ENCODE measurements around the gene HDAC8. TPM values are rescaled to one million over a fixed set of nuclear protein-coding genes. Genes with fewer than 3 reads are reported as not detected.
"Not testable (repeated sequence)": the region's sequence is repeated elsewhere in the genome, so short reads cannot be mapped to it uniquely, and the experiment has no call there.

Gene HDAC8
- total RNA-seq, 4 donors from 2014 or later: 28.7 to 33.9 (median 30.0) TPM

GRCh38 chrX:72465889-72466288, 106.8 kb downstream of the HDAC8 start:
- H3K27me3 ChIP-seq: peaks cover 0 to 3% of the 10 kb centered on the region in 2 donors
- TF ChIP-seq POLR2A (IDR thresholded peaks at IDR 0.05) (no peak), EP300 (IDR thresholded peaks at IDR 0.05) (no peak), CTCF (IDR thresholded peaks at IDR 0.05) (no peak)
- WGBS, 2 donors: 63 to 71% methylated on average over 2 of the region's 2 CpGs
- H3K36me3 ChIP-seq: peaks cover 0 to 5% (median 0%) of the 10 kb centered on the region in 3 donors
- no peak for DNase-seq (ENCODE audit: low spot score in 2 of 2)
- H3K4me3 ChIP-seq: no peak overlapping the region
- no peak overlapping the region for H3K27ac ChIP-seq
- H3K4me1 ChIP-seq: peaks cover 0 to 6% (median 0%) of the 10 kb centered on the region in 4 donors
- H3K9me3 ChIP-seq: no peaks in the 10 kb centered on the region

- H3K27me3 ChIP-seq: peaks cover 0 to 3% of the 10 kb centered on the region in 2 donors
- H3K4me3 ChIP-seq: no peak overlapping the region
- peaks cover 0 to 6% (median 0%) of the 10 kb centered on the region in 4 donors for H3K4me1 ChIP-seq
- H3K9me3 ChIP-seq: no peaks in the 10 kb centered on the region
- peak; percentile 5 to 13 for DNase-seq (ENCODE audit: low spot score in 2 of 2)
- H3K27ac ChIP-seq: no peak overlapping the region
- TF ChIP-seq CTCF (IDR thresholded peaks at IDR 0.05) (no peak), EP300 (IDR thresholded peaks at IDR 0.05) (no peak), POLR2A (IDR thresholded peaks at IDR 0.05) (no peak)
- 25 to 58% methylated on average over 5 of the region's 5 CpGs for WGBS, 2 donors
- no peaks in the 10 kb centered on the region for H3K36me3 ChIP-seq
These were observed 110.9 kb downstream of the HDAC8 start for GRCh38 chrX:72461766-72462165.

- H3K4me1 ChIP-seq: peaks cover 0 to 6% (median 0%) of the 10 kb centered on the region in 4 donors
- peaks cover 0 to 3% of the 10 kb centered on the region in 2 donors for H3K27me3 ChIP-seq
- TF ChIP-seq CTCF (IDR thresholded peaks at IDR 0.05) (no peak), EP300 (IDR thresholded peaks at IDR 0.05) (no peak), POLR2A (IDR thresholded peaks at IDR 0.05) (no peak)
- no peak overlapping the region for H3K4me3 ChIP-seq
- no peaks in the 10 kb centered on the region for H3K36me3 ChIP-seq
- 36 to 47% methylated on average over 2 of the region's 2 CpGs for WGBS, 2 donors
- no peak overlapping the region for H3K27ac ChIP-seq
- DNase-seq (ENCODE audit: low spot score in 2 of 2): peak in 1 of 2 donors; percentile 3
- H3K9me3 ChIP-seq: no peaks in the 10 kb centered on the region
These were observed 111.4 kb downstream of the HDAC8 start for GRCh38 chrX:72461288-72461687.

- WGBS, 2 donors: 93 to 100% methylated on average over 1 of the region's 1 CpG
These were observed 111.9 kb downstream of the HDAC8 start for GRCh38 chrX:72460715-72461114.

GRCh38 chrX:72449034-72449433, 123.6 kb downstream of the HDAC8 start:
- 89 to 100% methylated on average over 1 of the region's 1 CpG for WGBS, 2 donors
- not testable (repeated sequence) for H3K9me3 ChIP-seq; H3K36me3 ChIP-seq; H3K27me3 ChIP-seq; H3K4me3 ChIP-seq; DNase-seq (ENCODE audit: low spot score in 2 of 2); H3K27ac ChIP-seq; H3K4me1 ChIP-seq

More at GRCh38 chrX:72460715-72461114, 111.9 kb downstream of the HDAC8 start:
- no peak for DNase-seq (ENCODE audit: low spot score in 2 of 2)
- Histone ChIP-seq H3K27ac (no peak overlapping the region), H3K9me3 (no peaks in the 10 kb centered on the region), H3K4me3 (no peak overlapping the region), H3K4me1 (peaks cover 0 to 6% (median 0%) of the 10 kb centered on the region in 4 donors), H3K36me3 (no peaks in the 10 kb centered on the region), H3K27me3 (peaks cover 0 to 3% of the 10 kb centered on the region in 2 donors)
- no peak for TF ChIP-seq POLR2A (IDR thresholded peaks at IDR 0.05)
- no peak for TF ChIP-seq CTCF (IDR thresholded peaks at IDR 0.05)
- TF ChIP-seq EP300 (IDR thresholded peaks at IDR 0.05): no peak

- H3K4me3 ChIP-seq; H3K4me1 ChIP-seq; H3K27me3 ChIP-seq; H3K27ac ChIP-seq; DNase-seq (ENCODE audit: low spot score in 2 of 2); H3K9me3 ChIP-seq: not testable (repeated sequence)
- peaks cover 0 to 38% (median 0%) of the 10 kb centered on the region in 3 donors for H3K36me3 ChIP-seq
- 90 to 100% methylated on average over 2 to 16 of the region's 16 CpGs for WGBS, 2 donors
These were observed 131.9 kb downstream of the HDAC8 start for GRCh38 chrX:72440764-72441163.

All from tibial nerve (tissue), 4 donors.